H1 (cell line): ENCODE results near the gene BTBD9. TPM values are rescaled to one million over a fixed set of nuclear protein-coding genes. Genes with fewer than 3 reads are reported as not detected.

Experiments
- CTCF ChIA-PET: fragments of 300-600 bp; sonication (Branson Sonifier 250); formaldehyde crosslinking; loops from one replicate; lab custom pipeline; 2021; ENCODE audit not compliant: partially characterized antibody; lab: Charles Lee
- POLR2A ChIA-PET: fragments of 300-600 bp; sonication (Branson Sonifier 250); formaldehyde crosslinking; loops from one replicate; lab custom pipeline; 2021; ENCODE audit warnings: inconsistent platforms; ENCODE audit not compliant: partially characterized antibody; lab: Charles Lee
- DNase-seq, 2 experiments: peaks; one replicate each; pipeline versions ENCODE4 v3.0.0 to v3.0.0-alpha.2; 2010 to 2022; ENCODE audit warnings: low spot score in 2 of 2, low read depth in 1 of 2, mixed read lengths in 1 of 2
- FAIRE-seq: peaks from 2 replicates; lab custom pipeline; 2011; peaks lifted over from hg19 to GRCh38; lab: Jason Lieb, UNC
- H2AFZ ChIP-seq: 2 replicates; pipeline ENCODE4 v1.8.1; 2012; ENCODE audit warnings: low read length, inconsistent platforms
- H2AK5ac ChIP-seq: 2 replicates; pipeline ENCODE4 v1.6.1; 2013; ENCODE audit warnings: low read depth, low read length
- H2BK120ac ChIP-seq: replicated peaks from 2 replicates; pipeline ENCODE3; 2013; ENCODE audit warnings: low read depth, low read length, inconsistent platforms
- H2BK12ac ChIP-seq: 2 replicates; pipeline ENCODE4 v1.6.1; 2013; ENCODE audit warnings: low read depth, low read length
- H2BK15ac ChIP-seq: 2 replicates; pipeline ENCODE4 v1.6.1; 2013; ENCODE audit warnings: low read length
- H2BK20ac ChIP-seq: 2 replicates; pipeline ENCODE4 v1.6.1; 2013; ENCODE audit warnings: low read length
- H2BK5ac ChIP-seq: 2 replicates; pipeline ENCODE4 v1.6.1; 2013; ENCODE audit warnings: low read depth, low read length
- H3K14ac ChIP-seq: 2 replicates; pipeline ENCODE4 v1.6.1; 2013; ENCODE audit warnings: inconsistent platforms; ENCODE audit not compliant: insufficient read length
- H3K18ac ChIP-seq: 2 replicates; pipeline ENCODE4 v1.6.1; 2013; ENCODE audit warnings: low read length; ENCODE audit errors: extremely low read depth
- H3K23ac ChIP-seq: 2 replicates; pipeline ENCODE4 v1.6.1; 2013; ENCODE audit warnings: inconsistent platforms; ENCODE audit not compliant: insufficient read length
- H3K23me2 ChIP-seq: 2 replicates; pipeline ENCODE4 v1.6.1; 2013; ENCODE audit warnings: low read depth, low read length
- H3K27ac ChIP-seq: 2 replicates; pipeline ENCODE4 v1.6.1; 2011; ENCODE audit warnings: low read depth, low read length, inconsistent platforms
- H3K27me3 ChIP-seq, 4 experiments: replicated peaks in 1 of 4; 1 replicate in 1 of 4; 2 replicates in 3 of 4; pipeline versions ENCODE4 v1.6.1 to v1.8.1; 2011 to 2013; ENCODE audit warnings: low read length in 3 of 4, mild to moderate bottlenecking in 3 of 4, inconsistent platforms in 2 of 4, mixed read lengths in 2 of 4, moderate library complexity in 1 of 4; ENCODE audit not compliant: control insufficient read depth in 3 of 4, insufficient read depth in 3 of 4; ENCODE audit errors: extremely low read depth in 1 of 4
- H3K36me3 ChIP-seq, 4 experiments: 2 replicates each; pipeline versions ENCODE4 v1.6.1 to v1.8.1; 2011 to 2013; ENCODE audit warnings: mild to moderate bottlenecking in 4 of 4, low read length in 3 of 4, moderate library complexity in 2 of 4, control low read depth in 1 of 4, inconsistent platforms in 1 of 4; ENCODE audit not compliant: insufficient read depth in 4 of 4, control insufficient read depth in 2 of 4
- H3K4ac ChIP-seq: replicated peaks from 2 replicates; pipeline ENCODE3; 2013; ENCODE audit warnings: low read length, low read depth, mixed read lengths, inconsistent platforms; ENCODE audit not compliant: insufficient read length
- H3K4me1 ChIP-seq, 4 experiments: replicated peaks in 1 of 4; 1 replicate in 1 of 4; 2 replicates in 3 of 4; pipeline versions ENCODE4 v1.6.1 to v1.8.1; 2011 to 2013; ENCODE audit warnings: low read length in 3 of 4, inconsistent platforms in 2 of 4, mixed read lengths in 1 of 4; ENCODE audit not compliant: insufficient read depth in 4 of 4, control insufficient read depth in 3 of 4
- H3K4me2 ChIP-seq, 2 experiments: 2 replicates each; pipeline versions ENCODE4 v1.6.1 to v1.8.1; 2011 to 2013; ENCODE audit warnings: low read depth in 2 of 2, low read length in 2 of 2, control low read depth in 1 of 2, inconsistent platforms in 1 of 2, mild to moderate bottlenecking in 1 of 2; ENCODE audit not compliant: insufficient read depth in 1 of 2
- H3K4me3 ChIP-seq, 4 experiments: fragments of 200-600, 300-600 bp in 1 of 4; sonication (generic), shearing (Covaris generic), sonication (Bioruptor Twin) in 1 of 4; 2 replicates each; pipeline versions ENCODE4 v1.5.1 to v1.8.1; 2011 to 2016; ENCODE audit warnings: low read length in 4 of 4, low read depth in 3 of 4, control low read depth in 2 of 4, inconsistent platforms in 2 of 4, mild to moderate bottlenecking in 2 of 4, mixed read lengths in 1 of 4, moderate library complexity in 1 of 4; ENCODE audit not compliant: insufficient read depth in 2 of 4; ENCODE audit errors: extremely low read depth in 1 of 4
- H3K56ac ChIP-seq: replicated peaks from 2 replicates; pipeline ENCODE3; 2013; ENCODE audit warnings: low read depth, mild to moderate bottlenecking, mixed read lengths, low read length, inconsistent platforms; ENCODE audit not compliant: insufficient read length
- H3K79me1 ChIP-seq: 2 replicates; pipeline ENCODE4 v1.6.1; 2013; ENCODE audit warnings: low read depth, low read length, control low read depth
- H3K79me2 ChIP-seq, 2 experiments: 2 replicates each; pipeline versions ENCODE4 v1.6.1 to v1.8.1; 2012 to 2013; ENCODE audit warnings: low read length in 2 of 2, mild to moderate bottlenecking in 2 of 2, inconsistent platforms in 1 of 2; ENCODE audit not compliant: insufficient read depth in 2 of 2, control insufficient read depth in 1 of 2
- H3K9ac ChIP-seq, 4 experiments: replicated peaks in 1 of 4; 1 replicate in 1 of 4; 2 replicates in 3 of 4; pipeline versions ENCODE4 v1.6.1 to v1.8.1; 2011 to 2013; ENCODE audit warnings: low read depth in 3 of 4, low read length in 3 of 4, control low read depth in 2 of 4, mild to moderate bottlenecking in 2 of 4, moderate library complexity in 2 of 4, inconsistent platforms in 1 of 4; ENCODE audit errors: extremely low read depth in 1 of 4
- H3K9me3 ChIP-seq, 2 experiments: 2 replicates each; pipeline versions ENCODE4 v1.6.1 to v1.8.1; 2012 to 2013; ENCODE audit warnings: mild to moderate bottlenecking in 2 of 2, moderate library complexity in 2 of 2, control low read depth in 1 of 2, inconsistent platforms in 1 of 2, low read depth in 1 of 2, low read length in 1 of 2, mixed read lengths in 1 of 2; ENCODE audit not compliant: insufficient read depth in 2 of 2
- H4K20me1 ChIP-seq, 2 experiments: replicated peaks in 1 of 2; 2 replicates each; pipeline versions ENCODE3 to v1.8.1; 2011 to 2013; ENCODE audit warnings: inconsistent platforms in 2 of 2, low read length in 2 of 2, mild to moderate bottlenecking in 1 of 2; ENCODE audit not compliant: insufficient read depth in 2 of 2, control insufficient read depth in 1 of 2
- H4K5ac ChIP-seq: 2 replicates; pipeline ENCODE4 v1.6.1; 2013; ENCODE audit warnings: low read length, low read depth, mixed read lengths, inconsistent platforms; ENCODE audit not compliant: insufficient read length
- H4K8ac ChIP-seq: 2 replicates; pipeline ENCODE4 v1.8.0; 2013; ENCODE audit warnings: mild to moderate bottlenecking, moderate library complexity, low read length, inconsistent platforms; ENCODE audit not compliant: insufficient read depth; ENCODE audit errors: extremely low read depth
- H4K91ac ChIP-seq: replicated peaks from 2 replicates; pipeline ENCODE3; 2013; ENCODE audit warnings: low read length, mixed read lengths, inconsistent platforms; ENCODE audit not compliant: insufficient read length
- BACH1 ChIP-seq: IDR thresholded peaks from 2 replicates; pipeline ENCODE4 v1.6.1; 2012; ENCODE audit warnings: low read length, improper control_type of control experiment
- EGR1 ChIP-seq: IDR thresholded peaks from 2 replicates; pipeline ENCODE4 v1.6.1; 2011; ENCODE audit warnings: low read depth, low read length, borderline replicate concordance
- NRF1 ChIP-seq: IDR thresholded peaks from 2 replicates; pipeline ENCODE4 v1.6.1; 2011; ENCODE audit warnings: mild to moderate bottlenecking, low read depth, low read length, improper control_type of control experiment
- PHF8 ChIP-seq: fragments of 200-600 bp; sonication (generic); conservative IDR thresholded peaks from 2 replicates; pipeline ENCODE4 v1.7.1; 2012; ENCODE audit warnings: low read depth, mild to moderate bottlenecking, inconsistent platforms, low read length, moderate library complexity
- RAD21 ChIP-seq, 2 experiments: IDR thresholded peaks in 1 of 2; conservative IDR thresholded peaks in 1 of 2; 2 replicates each; pipeline ENCODE4 v1.6.1; 2011; ENCODE audit warnings: low read depth in 2 of 2, low read length in 2 of 2, improper control_type of control experiment in 1 of 2, inconsistent platforms in 1 of 2, mild to moderate bottlenecking in 1 of 2, moderate library complexity in 1 of 2
- SUZ12 ChIP-seq: fragments of 200-600 bp; sonication (generic); IDR thresholded peaks from 2 replicates; pipeline ENCODE4 v1.6.1; 2012; ENCODE audit warnings: mild to moderate bottlenecking, inconsistent platforms, low read length, moderate library complexity, mixed read lengths
- WGBS, 2 experiments: shearing (Covaris generic) in 1 of 2; methylation state at CpG; one replicate each; pipeline versions ENCODE4 v1.1.6 to v1.1.7; 2013 to 2015; ENCODE audit warnings: low lambda C conversion rate in 2 of 2, mixed read lengths in 2 of 2, inconsistent platforms in 1 of 2, low coverage in 1 of 2, missing lambda C conversion rate in 1 of 2; ENCODE audit not compliant: insufficient replicate concordance in 2 of 2, insufficient coverage in 1 of 2, insufficient read length in 1 of 2; ENCODE audit errors: extremely low coverage in 1 of 2, missing lambda C conversion rate in 1 of 2; 5-methylcytosine and 5-hydroxymethylcytosine counted together
- polyA plus RNA-seq, 7 experiments: library from polyadenylated mRNA; depleted of rRNA in 3 of 7; stranded (reverse) in 5 of 7; unstranded in 2 of 7; fragments of >200 nt in 5 of 7; fragments of 200-250 nt in 2 of 7; gene quantifications; 1 replicate in 5 of 7; 2 replicates in 1 of 7; 4 replicates in 1 of 7; pipeline versions ENCODE4 v1.2.1 to v1.2.3, GENCODE V29; 2011 to 2013; ENCODE audit warnings: missing spikeins in 2 of 7, mixed read lengths in 2 of 7
- total RNA-seq: library from RNA; stranded (reverse); fragmentation: NEBNext Ultra II Directional; extraction: Animal tissue kit (Norgen Biotek cat#: 25700); gene quantifications from 2 replicates; pipeline ENCODE4 v1.2.1, GENCODE V29; 2021
- TF ChIP-seq, protein P1 (sequence below): IDR thresholded peaks from 2 replicates; pipeline ENCODE4 v1.6.1; 2011; ENCODE audit warnings: low read length, improper control_type of control experiment
- TF ChIP-seq, protein P2 (sequence below), 3 experiments: IDR thresholded peaks; 1 replicate in 2 of 3; 2 replicates in 1 of 3; pipeline versions ENCODE4 v1.5.1 to v1.6.1; 2011; ENCODE audit warnings: low read length in 3 of 3, mild to moderate bottlenecking in 3 of 3, inconsistent platforms in 2 of 3, low read depth in 1 of 3, moderate library complexity in 1 of 3; ENCODE audit not compliant: insufficient read depth in 1 of 3; ENCODE audit errors: control extremely low read depth in 1 of 3

BTBD9 gene
- total and polyA plus RNA-seq, 2 of the 8 experiments (the other 6 are each of a cell fraction or from before 2014, with no cell fraction given) = 0.92 to 4.1 TPM

DNA sequence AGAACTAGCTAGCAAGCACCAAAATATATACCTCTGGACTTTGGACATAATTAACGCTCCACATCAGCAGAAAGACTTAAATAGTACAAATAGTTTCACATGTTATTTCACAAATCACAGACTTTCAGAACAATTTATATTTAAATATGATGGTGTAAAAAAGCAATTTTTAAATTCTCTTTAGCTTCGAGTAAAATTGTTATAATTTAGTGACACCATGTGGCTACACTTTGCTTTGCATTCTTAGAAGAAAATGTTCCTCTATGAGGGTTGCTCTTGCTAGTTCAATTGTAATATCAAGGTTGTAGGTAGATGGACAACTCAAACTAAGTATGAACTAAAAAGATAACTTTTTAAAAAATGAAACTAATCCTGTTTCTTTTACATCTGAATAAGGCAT lies 69.0 kb downstream of the BTBD9 start:
- H3K9me3 ChIP-seq = no peaks in the 10 kb centered on the region
- 73% methylated on average over 2 of the region's 2 CpGs; no CpG with 5 or more reads in 1 of the 2 experiments for WGBS, 2 experiments
- no peak overlapping the region for H3K9ac ChIP-seq
- H2BK20ac ChIP-seq = no peak overlapping the region
- H3K23me2 ChIP-seq = no peaks in the 10 kb centered on the region
- H3K79me1 ChIP-seq = no peaks in the 10 kb centered on the region
- no peaks in the 10 kb centered on the region for H3K27me3 ChIP-seq
- H3K23ac ChIP-seq = no peak overlapping the region
- no peak overlapping the region for H3K4me2 ChIP-seq
- no peak overlapping the region for H2AFZ ChIP-seq
- H2BK12ac ChIP-seq = no peak overlapping the region
- H2AK5ac ChIP-seq = no peak overlapping the region
- no peak overlapping the region for H4K91ac ChIP-seq
- no peak overlapping the region for H2BK15ac ChIP-seq
- no peak for DNase-seq
- no peaks in the 10 kb centered on the region for H3K36me3 ChIP-seq
- H3K18ac ChIP-seq = no peak overlapping the region
- no peak overlapping the region for H3K56ac ChIP-seq
- no peak overlapping the region for H2BK120ac ChIP-seq
- peak; percentile 45 for FAIRE-seq
- H3K4me3 ChIP-seq = no peak overlapping the region
- no peak overlapping the region for H3K14ac ChIP-seq
- no peaks in the 10 kb centered on the region for H4K20me1 ChIP-seq
- H4K8ac ChIP-seq = no peak overlapping the region
- peaks cover 0 to 4% (median 0%) of the 10 kb centered on the region in 4 experiments; a peak in 1 of 7 replicates for H3K4me1 ChIP-seq
- no peak overlapping the region for H3K4ac ChIP-seq
- H4K5ac ChIP-seq = no peak overlapping the region
- no peak overlapping the region for H3K27ac ChIP-seq
- H2BK5ac ChIP-seq = no peak overlapping the region
- no peaks in the 10 kb centered on the region for H3K79me2 ChIP-seq
- TF ChIP-seq NRF1 (no peak), PHF8 (no peak), RAD21 (IDR thresholded peaks at IDR 0.05 in 1 of 2, conservative IDR thresholded peaks at IDR 0.05 in 1 of 2; ENCODE audit: low read depth in 2 of 2, low read length in 2 of 2) (peak; percentile 49 to 58), SUZ12 (no peak), BACH1 (no peak), EGR1 (no peak)
- TF ChIP-seq, protein P1, sequence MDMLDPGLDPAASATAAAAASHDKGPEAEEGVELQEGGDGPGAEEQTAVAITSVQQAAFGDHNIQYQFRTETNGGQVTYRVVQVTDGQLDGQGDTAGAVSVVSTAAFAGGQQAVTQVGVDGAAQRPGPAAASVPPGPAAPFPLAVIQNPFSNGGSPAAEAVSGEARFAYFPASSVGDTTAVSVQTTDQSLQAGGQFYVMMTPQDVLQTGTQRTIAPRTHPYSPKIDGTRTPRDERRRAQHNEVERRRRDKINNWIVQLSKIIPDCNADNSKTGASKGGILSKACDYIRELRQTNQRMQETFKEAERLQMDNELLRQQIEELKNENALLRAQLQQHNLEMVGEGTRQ = no peak
- TF ChIP-seq, protein P2, sequence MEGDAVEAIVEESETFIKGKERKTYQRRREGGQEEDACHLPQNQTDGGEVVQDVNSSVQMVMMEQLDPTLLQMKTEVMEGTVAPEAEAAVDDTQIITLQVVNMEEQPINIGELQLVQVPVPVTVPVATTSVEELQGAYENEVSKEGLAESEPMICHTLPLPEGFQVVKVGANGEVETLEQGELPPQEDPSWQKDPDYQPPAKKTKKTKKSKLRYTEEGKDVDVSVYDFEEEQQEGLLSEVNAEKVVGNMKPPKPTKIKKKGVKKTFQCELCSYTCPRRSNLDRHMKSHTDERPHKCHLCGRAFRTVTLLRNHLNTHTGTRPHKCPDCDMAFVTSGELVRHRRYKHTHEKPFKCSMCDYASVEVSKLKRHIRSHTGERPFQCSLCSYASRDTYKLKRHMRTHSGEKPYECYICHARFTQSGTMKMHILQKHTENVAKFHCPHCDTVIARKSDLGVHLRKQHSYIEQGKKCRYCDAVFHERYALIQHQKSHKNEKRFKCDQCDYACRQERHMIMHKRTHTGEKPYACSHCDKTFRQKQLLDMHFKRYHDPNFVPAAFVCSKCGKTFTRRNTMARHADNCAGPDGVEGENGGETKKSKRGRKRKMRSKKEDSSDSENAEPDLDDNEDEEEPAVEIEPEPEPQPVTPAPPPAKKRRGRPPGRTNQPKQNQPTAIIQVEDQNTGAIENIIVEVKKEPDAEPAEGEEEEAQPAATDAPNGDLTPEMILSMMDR (IDR thresholded peaks at IDR 0.05; ENCODE audit: control extremely low read depth in 1 of 3, insufficient read depth in 1 of 3, low read depth in 1 of 3, low read length in 3 of 3) = peak in 2 of 3 experiments; percentile 16 to 32; a peak in 2 of 4 replicates
- ChIA-PET CTCF (interaction anchor here (0.7 to 2.9 kb wide), 28 partner anchors 8 to 451 kb away, joined by 3 to 17 read pairs (median 3); no protein-coding TSS in a partner anchor), POLR2A (no interaction called here)
